Skeletal muscle tissue (tissue), 4 donors: ENCODE measurements around the gene TSSC4. TPM values are rescaled to one million over a fixed set of nuclear protein-coding genes. Genes with fewer than 3 reads are reported as not detected.
A peak's percentile ranks its signal among the peaks of the same experiment; 100 is the strongest.

Source experiments
- H3K27ac ChIP-seq: one replicate; pipeline ENCODE4 v1.7.0; 2013; ENCODE audit warnings: mild to moderate bottlenecking, low read depth, low read length, inconsistent platforms
- H3K27me3 ChIP-seq, 3 donors: one replicate each; pipeline ENCODE4 v1.7.0; 2013; ENCODE audit warnings: low read length in 3 of 3; ENCODE audit not compliant: control insufficient read depth in 3 of 3, insufficient read depth in 3 of 3
- H3K36me3 ChIP-seq, 3 donors: one replicate each; pipeline ENCODE4 v1.7.0; 2013; ENCODE audit warnings: low read length in 3 of 3; ENCODE audit not compliant: control insufficient read depth in 3 of 3, insufficient read depth in 3 of 3
- H3K4me1 ChIP-seq, 3 donors: one replicate each; pipeline ENCODE4 v1.7.0; 2013; ENCODE audit warnings: low read length in 3 of 3, mild to moderate bottlenecking in 3 of 3; ENCODE audit not compliant: control insufficient read depth in 3 of 3, insufficient read depth in 3 of 3
- H3K4me3 ChIP-seq, 3 donors: one replicate each; pipeline ENCODE4 v1.7.0; 2013; ENCODE audit warnings: low read length in 3 of 3
- H3K9ac ChIP-seq, 3 donors: one replicate each; pipeline ENCODE4 v1.7.0; 2013; ENCODE audit warnings: low read length in 3 of 3, mild to moderate bottlenecking in 3 of 3, moderate library complexity in 2 of 3, low read depth in 1 of 3
- H3K9me3 ChIP-seq, 3 donors: one replicate each; pipeline ENCODE4 v1.7.0; 2013; ENCODE audit warnings: low read length in 3 of 3; ENCODE audit not compliant: control insufficient read depth in 3 of 3
- total RNA-seq: library from RNA; depleted of rRNA; stranded (reverse); fragments of >200 nt; gene quantifications from one replicate; pipeline ENCODE4 v1.2.3, GENCODE V29; 2014
- donor health status: Osteomylitis.

The TSSC4 gene
- total RNA-seq, 1 donor from 2014 or later = 23.5 TPM

- H3K4me3 ChIP-seq = no peak overlapping the region
- H3K9me3 ChIP-seq = no peaks in the 10 kb centered on the region
- H3K9ac ChIP-seq = no peak overlapping the region
- no peak overlapping the region for H3K27ac ChIP-seq
- no peaks in the 10 kb centered on the region for H3K36me3 ChIP-seq
- H3K27me3 ChIP-seq = peaks cover 0 to 4% (median 0%) of the 10 kb centered on the region in 3 donors
- H3K4me1 ChIP-seq = peaks cover 0 to 5% (median 2%) of the 10 kb centered on the region in 3 donors
These were observed 31.7 kb upstream of the TSSC4 start for GRCh38 chr11:2368851-2369180.

- H3K27ac ChIP-seq = no peak overlapping the region
These were observed 31.2 kb upstream of the TSSC4 start for GRCh38 chr11:2369320-2369719.

GRCh38 chr11:2369896-2370295 lies 30.7 kb upstream of the TSSC4 start:
- Histone ChIP-seq H3K9ac (no peak overlapping the region), H3K27ac (no peak overlapping the region), H3K4me1 (peaks cover 0 to 5% (median 2%) of the 10 kb centered on the region in 3 donors), H3K27me3 (peaks cover 0 to 4% (median 0%) of the 10 kb centered on the region in 3 donors), H3K4me3 (no peak overlapping the region), H3K36me3 (no peaks in the 10 kb centered on the region), H3K9me3 (no peaks in the 10 kb centered on the region)

More at GRCh38 chr11:2369320-2369719, 31.2 kb upstream of the TSSC4 start:
- Histone ChIP-seq H3K9me3 (no peaks in the 10 kb centered on the region), H3K4me3 (no peak overlapping the region), H3K36me3 (no peaks in the 10 kb centered on the region), H3K4me1 (peaks cover 0 to 5% (median 2%) of the 10 kb centered on the region in 3 donors), H3K9ac (no peak overlapping the region), H3K27me3 (peaks cover 0 to 4% (median 0%) of the 10 kb centered on the region in 3 donors)

- Histone ChIP-seq H3K9me3 (no peaks in the 10 kb centered on the region), H3K4me3 (no peak overlapping the region), H3K4me1 (peaks cover 15 to 17% (median 16%) of the 10 kb centered on the region in 3 donors), H3K9ac (no peak overlapping the region), H3K36me3 (no peaks in the 10 kb centered on the region), H3K27me3 (no peaks in the 10 kb centered on the region), H3K27ac (no peak overlapping the region)
These were observed 25.9 kb upstream of the TSSC4 start for GRCh38 chr11:2374456-2375201.

- Histone ChIP-seq H3K27me3 (no peaks in the 10 kb centered on the region), H3K27ac (no peak overlapping the region), H3K4me3 (no peak overlapping the region), H3K9me3 (no peaks in the 10 kb centered on the region), H3K4me1 (peaks cover 23 to 24% (median 24%) of the 10 kb centered on the region in 3 donors), H3K36me3 (no peaks in the 10 kb centered on the region), H3K9ac (no peak overlapping the region)
These were observed 25.2 kb upstream of the TSSC4 start for GRCh38 chr11:2375341-2375853.

GRCh38 chr11:2375964-2376551 lies 24.5 kb upstream of the TSSC4 start:
- no peak overlapping the region for H3K9ac ChIP-seq
- no peaks in the 10 kb centered on the region for H3K9me3 ChIP-seq
- H3K4me3 ChIP-seq = no peak overlapping the region
- no peak overlapping the region for H3K27ac ChIP-seq
- no peaks in the 10 kb centered on the region for H3K27me3 ChIP-seq
- peaks cover 29 to 31% (median 31%) of the 10 kb centered on the region in 3 donors for H3K4me1 ChIP-seq
- no peaks in the 10 kb centered on the region for H3K36me3 ChIP-seq

GRCh38 chr11:2376751-2377451 lies 23.6 kb upstream of the TSSC4 start, which contains the start of gene CD81:
Gene CD81 (plus strand): TSS chr11:2377310. CDS start chr11:2377550, 240 bp downstream.
- H3K27ac ChIP-seq = peak within 1 kb of the TSS; percentile 95
- H3K4me1 ChIP-seq = peaks cover 37 to 40% (median 38%) of the 10 kb centered on the region in 3 donors
- H3K27me3 ChIP-seq = no peaks in the 10 kb centered on the region
- peak within 1 kb of the TSS; percentile 77 to 88 (median 84) for H3K4me3 ChIP-seq
- no peaks in the 10 kb centered on the region for H3K9me3 ChIP-seq
- H3K36me3 ChIP-seq = no peaks in the 10 kb centered on the region
- H3K9ac ChIP-seq = peak within 1 kb of the TSS; percentile 86 to 93 (median 89)

GRCh38 chr11:2377511-2378443 lies 22.8 kb upstream of the TSSC4 start:
- no peaks in the 10 kb centered on the region for H3K36me3 ChIP-seq
- H3K27ac ChIP-seq = peak overlapping the region; percentile 95
- H3K9ac ChIP-seq = peak overlapping the region; percentile 86 to 93 (median 89)
- H3K4me1 ChIP-seq = peaks cover 45 to 48% (median 46%) of the 10 kb centered on the region in 3 donors
- peak overlapping the region; percentile 77 to 88 (median 84) for H3K4me3 ChIP-seq
- H3K9me3 ChIP-seq = no peaks in the 10 kb centered on the region
- H3K27me3 ChIP-seq = no peaks in the 10 kb centered on the region

- peak overlapping the region; percentile 95 for H3K27ac ChIP-seq
- peak overlapping the region; percentile 86 to 93 (median 89) for H3K9ac ChIP-seq
- peaks cover 54 to 57% (median 55%) of the 10 kb centered on the region in 3 donors for H3K4me1 ChIP-seq
These were observed 21.9 kb upstream of the TSSC4 start for GRCh38 chr11:2378527-2379210.

More at GRCh38 chr11:2378527-2379210, 21.9 kb upstream of the TSSC4 start:
- H3K36me3 ChIP-seq = no peaks in the 10 kb centered on the region
- peak overlapping the region; percentile 77 to 88 (median 84) for H3K4me3 ChIP-seq
- no peaks in the 10 kb centered on the region for H3K27me3 ChIP-seq
- H3K9me3 ChIP-seq = no peaks in the 10 kb centered on the region
